K562 (cell line): ENCODE results near the gene WNT3. TPM values are rescaled to one million over a fixed set of nuclear protein-coding genes. Genes with fewer than 3 reads are reported as not detected.

Source experiments
- ARNT ChIP-seq, 2 experiments: fragments of 450-650 bp; IDR thresholded peaks; 2 replicates each; pipeline ENCODE4 v1.6.1; 2016; ENCODE audit warnings: mild to moderate bottlenecking in 1 of 2
- ATF7 ChIP-seq: fragments of 450-650 bp; IDR thresholded peaks from 2 replicates; pipeline ENCODE4 v1.7.1; 2014; ENCODE audit warnings: mild to moderate bottlenecking, moderate library complexity
- CBX3 ChIP-seq, 2 experiments: IDR thresholded peaks; 1 replicate in 1 of 2; 2 replicates in 1 of 2; pipeline ENCODE4 v1.6.1; 2012; ENCODE audit warnings: inconsistent platforms in 2 of 2, low read length in 2 of 2, borderline replicate concordance in 1 of 2, control low read depth in 1 of 2
- ETV6 ChIP-seq, 3 experiments: fragments of 150-350 bp in 1 of 3; sonication (generic) in 1 of 3; formaldehyde crosslinking in 1 of 3; IDR thresholded peaks; 2 replicates each; pipeline versions ENCODE4 v1.6.1 to v1.8.0; 2014 to 2022; ENCODE audit warnings: borderline replicate concordance in 2 of 3, low read depth in 2 of 3, antibody characterized with exemption in 1 of 3, low read length in 1 of 3, mild to moderate bottlenecking in 1 of 3, missing genetic modification reagents in 1 of 3
- FOXJ3 ChIP-seq: sonication (generic); formaldehyde crosslinking; IDR thresholded peaks from 2 replicates; pipeline ENCODE4 v1.4.0; 2020; ENCODE audit warnings: mild to moderate bottlenecking, missing genetic modification reagents
- HCFC1 ChIP-seq: IDR thresholded peaks from 2 replicates; pipeline ENCODE4 v1.6.1; 2012; ENCODE audit warnings: low read depth, low read length, improper control_type of control experiment
- HIVEP1 ChIP-seq: fragments of 250-450 bp; sonication (Bioruptor Pico); IDR thresholded peaks from 2 replicates; pipeline ENCODE4 v1.4.0; 2020; ENCODE audit warnings: mild to moderate bottlenecking
- JUN ChIP-seq, 2 experiments: sonication (generic) in 1 of 2; formaldehyde crosslinking in 1 of 2; IDR thresholded peaks; 2 replicates each; pipeline versions ENCODE4 v1.6.1 to v1.8.0; 2012 to 2022; ENCODE audit warnings: borderline replicate concordance in 2 of 2, mild to moderate bottlenecking in 2 of 2, improper control_type of control experiment in 1 of 2, low read depth in 1 of 2, low read length in 1 of 2, missing genetic modification reagents in 1 of 2
- KDM1A ChIP-seq, 2 experiments: fragments of 450-650 bp; IDR thresholded peaks; 2 replicates each; pipeline ENCODE4 v1.6.1; 2016; ENCODE audit warnings: mild to moderate bottlenecking in 2 of 2
- LCOR ChIP-seq: sonication (generic); formaldehyde crosslinking; IDR thresholded peaks from 2 replicates; pipeline ENCODE4 v1.8.0; 2022; ENCODE audit warnings: mild to moderate bottlenecking, missing genetic modification reagents
- PCBP1 ChIP-seq: fragments of 200-400 bp; formaldehyde crosslinking; IDR thresholded peaks from 2 replicates; pipeline ENCODE4 v1.6.1; 2018; ENCODE audit warnings: mild to moderate bottlenecking, low read depth, low read length; ENCODE audit not compliant: poor library complexity, severe bottlenecking
- RCOR1 ChIP-seq, 2 experiments: IDR thresholded peaks; 2 replicates each; pipeline ENCODE4 v1.6.1; 2012; ENCODE audit warnings: low read depth in 2 of 2, low read length in 2 of 2, borderline replicate concordance in 1 of 2, improper control_type of control experiment in 1 of 2
- polyA plus RNA-seq, 8 experiments: library from polyadenylated mRNA; depleted of rRNA in 4 of 8; stranded (reverse) in 5 of 8; unstranded in 3 of 8; fragments of >200 nt; fragmentation: Nextera tagmentation in 2 of 8; fragmentation: Illumina TruSeq in 1 of 8; extraction: Ambion mirVana in 2 of 8; extraction: Trizol in 1 of 8; gene quantifications; 2 replicates each; pipeline versions ENCODE4 v1.2.1 to v1.2.3, GENCODE V29; 2011 to 2014; ENCODE audit warnings: inconsistent platforms in 1 of 8, missing spikeins in 1 of 8
- total RNA-seq, 7 experiments: library from RNA; depleted of rRNA in 6 of 7; stranded (reverse); fragments of >200 nt in 6 of 7; fragmentation: Illumina TruSeq in 2 of 7; extraction: Trizol in 2 of 7; gene quantifications; 2 replicates each; pipeline versions ENCODE4 v1.2.1 to v1.2.3, GENCODE V29; 2011 to 2021; ENCODE audit warnings: low replicate concordance in 1 of 7
- TF ChIP-seq, protein P1 (sequence below), 2 experiments: IDR thresholded peaks in 1 of 2; conservative IDR thresholded peaks in 1 of 2; 2 replicates each; pipeline ENCODE4 v1.6.1; 2016; ENCODE audit warnings: low read depth in 2 of 2, mild to moderate bottlenecking in 1 of 2, missing compliant biosample characterization in 1 of 2, missing genetic modification characterization in 1 of 2, moderate library complexity in 1 of 2
- TF ChIP-seq, protein P2 (sequence below): sonication (generic); formaldehyde crosslinking; IDR thresholded peaks from 2 replicates; pipeline ENCODE4 v1.8.1; 2023; ENCODE audit warnings: mild to moderate bottlenecking, missing genetic modification reagents
- TF ChIP-seq, protein P3 (sequence below): sonication (generic); formaldehyde crosslinking; IDR thresholded peaks from 2 replicates; pipeline ENCODE4 v1.8.0; 2022; ENCODE audit warnings: missing genetic modification reagents, mild to moderate bottlenecking, borderline replicate concordance
- TF ChIP-seq, protein P4 (sequence below): fragments of 450-650 bp; conservative IDR thresholded peaks from 2 replicates; pipeline ENCODE4 v1.6.1; 2016; ENCODE audit warnings: missing genetic modification characterization, low read depth, mild to moderate bottlenecking, control low read depth, missing compliant biosample characterization

Gene WNT3
- total and polyA plus RNA-seq, 9 of the 15 experiments (the other 6 are each of a cell fraction or from before 2014, with no cell fraction given): 1.5 to 6.1 (median 3.3) TPM

DNA sequence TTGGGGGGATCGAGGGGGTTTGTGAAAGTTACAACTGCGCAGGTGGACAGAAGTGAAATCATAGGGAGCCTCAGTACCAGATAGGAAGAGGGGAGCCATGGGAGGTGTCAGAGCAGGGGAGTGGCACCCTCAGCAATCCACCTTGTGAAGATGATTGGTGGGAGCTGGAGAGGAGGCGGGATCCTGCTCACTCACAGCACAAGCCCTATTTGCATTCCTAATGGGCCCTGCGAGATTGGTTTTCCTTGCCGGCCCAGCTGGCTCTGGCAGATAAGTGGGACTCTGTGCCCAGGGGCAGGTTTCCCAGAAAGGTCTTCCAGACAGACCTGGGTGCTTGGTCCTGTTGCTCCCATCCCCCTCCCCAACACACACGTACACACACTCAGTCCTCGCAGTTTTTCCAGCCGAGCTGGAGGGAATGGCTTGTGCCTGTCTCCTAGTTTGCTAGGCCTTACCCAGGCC lies 9.4 kb downstream of the WNT3 start (continued):
- TF ChIP-seq, protein P1, sequence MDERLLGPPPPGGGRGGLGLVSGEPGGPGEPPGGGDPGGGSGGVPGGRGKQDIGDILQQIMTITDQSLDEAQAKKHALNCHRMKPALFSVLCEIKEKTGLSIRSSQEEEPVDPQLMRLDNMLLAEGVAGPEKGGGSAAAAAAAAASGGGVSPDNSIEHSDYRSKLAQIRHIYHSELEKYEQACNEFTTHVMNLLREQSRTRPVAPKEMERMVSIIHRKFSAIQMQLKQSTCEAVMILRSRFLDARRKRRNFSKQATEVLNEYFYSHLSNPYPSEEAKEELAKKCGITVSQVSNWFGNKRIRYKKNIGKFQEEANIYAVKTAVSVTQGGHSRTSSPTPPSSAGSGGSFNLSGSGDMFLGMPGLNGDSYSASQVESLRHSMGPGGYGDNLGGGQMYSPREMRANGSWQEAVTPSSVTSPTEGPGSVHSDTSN (CRISPR knock-in tag; IDR thresholded peaks at IDR 0.05; ENCODE audit: low read depth): no peak
- TF ChIP-seq, protein P1 (tag; conservative IDR thresholded peaks at IDR 0.05; ENCODE audit: low read depth): peak; percentile 73
- TF ChIP-seq ARNT (IDR thresholded peaks at IDR 0.05): 0 out of 4 replicates have a peak, but pooled peaks of 1 of the 2 experiments have one; percentile 43
- peak; percentile 33; the same call in 1 of the 2 replicates for TF ChIP-seq HCFC1
- TF ChIP-seq FOXJ3 (CRISPR knock-in tag): no peak
- TF ChIP-seq HIVEP1: no peak
- TF ChIP-seq, protein P2, sequence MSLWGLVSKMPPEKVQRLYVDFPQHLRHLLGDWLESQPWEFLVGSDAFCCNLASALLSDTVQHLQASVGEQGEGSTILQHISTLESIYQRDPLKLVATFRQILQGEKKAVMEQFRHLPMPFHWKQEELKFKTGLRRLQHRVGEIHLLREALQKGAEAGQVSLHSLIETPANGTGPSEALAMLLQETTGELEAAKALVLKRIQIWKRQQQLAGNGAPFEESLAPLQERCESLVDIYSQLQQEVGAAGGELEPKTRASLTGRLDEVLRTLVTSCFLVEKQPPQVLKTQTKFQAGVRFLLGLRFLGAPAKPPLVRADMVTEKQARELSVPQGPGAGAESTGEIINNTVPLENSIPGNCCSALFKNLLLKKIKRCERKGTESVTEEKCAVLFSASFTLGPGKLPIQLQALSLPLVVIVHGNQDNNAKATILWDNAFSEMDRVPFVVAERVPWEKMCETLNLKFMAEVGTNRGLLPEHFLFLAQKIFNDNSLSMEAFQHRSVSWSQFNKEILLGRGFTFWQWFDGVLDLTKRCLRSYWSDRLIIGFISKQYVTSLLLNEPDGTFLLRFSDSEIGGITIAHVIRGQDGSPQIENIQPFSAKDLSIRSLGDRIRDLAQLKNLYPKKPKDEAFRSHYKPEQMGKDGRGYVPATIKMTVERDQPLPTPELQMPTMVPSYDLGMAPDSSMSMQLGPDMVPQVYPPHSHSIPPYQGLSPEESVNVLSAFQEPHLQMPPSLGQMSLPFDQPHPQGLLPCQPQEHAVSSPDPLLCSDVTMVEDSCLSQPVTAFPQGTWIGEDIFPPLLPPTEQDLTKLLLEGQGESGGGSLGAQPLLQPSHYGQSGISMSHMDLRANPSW (CRISPR knock-in tag): peak; percentile 100; the same call in 1 of the 2 replicates
- 0 out of 2 replicates have a peak, but pooled peaks have one; percentile 7 for TF ChIP-seq JUN (IDR thresholded peaks at IDR 0.05; ENCODE audit: borderline replicate concordance, low read depth, low read length)
- TF ChIP-seq JUN (CRISPR knock-in tag; IDR thresholded peaks at IDR 0.05; ENCODE audit: borderline replicate concordance): no peak
- TF ChIP-seq PCBP1: no peak
- peak in 1 of 2 experiments; percentile 48; a peak in 1 of 3 replicates for TF ChIP-seq CBX3 (IDR thresholded peaks at IDR 0.05; ENCODE audit: borderline replicate concordance in 1 of 2, low read length in 2 of 2)
- peak; percentile 36; the same call in 1 of the 2 replicates for TF ChIP-seq ATF7
- TF ChIP-seq LCOR: no peak
- TF ChIP-seq, protein P3, sequence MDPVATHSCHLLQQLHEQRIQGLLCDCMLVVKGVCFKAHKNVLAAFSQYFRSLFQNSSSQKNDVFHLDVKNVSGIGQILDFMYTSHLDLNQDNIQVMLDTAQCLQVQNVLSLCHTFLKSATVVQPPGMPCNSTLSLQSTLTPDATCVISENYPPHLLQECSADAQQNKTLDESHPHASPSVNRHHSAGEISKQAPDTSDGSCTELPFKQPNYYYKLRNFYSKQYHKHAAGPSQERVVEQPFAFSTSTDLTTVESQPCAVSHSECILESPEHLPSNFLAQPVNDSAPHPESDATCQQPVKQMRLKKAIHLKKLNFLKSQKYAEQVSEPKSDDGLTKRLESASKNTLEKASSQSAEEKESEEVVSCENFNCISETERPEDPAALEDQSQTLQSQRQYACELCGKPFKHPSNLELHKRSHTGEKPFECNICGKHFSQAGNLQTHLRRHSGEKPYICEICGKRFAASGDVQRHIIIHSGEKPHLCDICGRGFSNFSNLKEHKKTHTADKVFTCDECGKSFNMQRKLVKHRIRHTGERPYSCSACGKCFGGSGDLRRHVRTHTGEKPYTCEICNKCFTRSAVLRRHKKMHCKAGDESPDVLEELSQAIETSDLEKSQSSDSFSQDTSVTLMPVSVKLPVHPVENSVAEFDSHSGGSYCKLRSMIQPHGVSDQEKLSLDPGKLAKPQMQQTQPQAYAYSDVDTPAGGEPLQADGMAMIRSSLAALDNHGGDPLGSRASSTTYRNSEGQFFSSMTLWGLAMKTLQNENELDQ (CRISPR knock-in tag): no peak
- no peak for TF ChIP-seq ETV6 (IDR thresholded peaks at IDR 0.05; ENCODE audit: borderline replicate concordance in 1 of 2, low read depth in 2 of 2, low read length in 1 of 2)
- no peak for TF ChIP-seq ETV6 (CRISPR knock-in tag; IDR thresholded peaks at IDR 0.05; ENCODE audit: borderline replicate concordance)
- TF ChIP-seq, protein P4, sequence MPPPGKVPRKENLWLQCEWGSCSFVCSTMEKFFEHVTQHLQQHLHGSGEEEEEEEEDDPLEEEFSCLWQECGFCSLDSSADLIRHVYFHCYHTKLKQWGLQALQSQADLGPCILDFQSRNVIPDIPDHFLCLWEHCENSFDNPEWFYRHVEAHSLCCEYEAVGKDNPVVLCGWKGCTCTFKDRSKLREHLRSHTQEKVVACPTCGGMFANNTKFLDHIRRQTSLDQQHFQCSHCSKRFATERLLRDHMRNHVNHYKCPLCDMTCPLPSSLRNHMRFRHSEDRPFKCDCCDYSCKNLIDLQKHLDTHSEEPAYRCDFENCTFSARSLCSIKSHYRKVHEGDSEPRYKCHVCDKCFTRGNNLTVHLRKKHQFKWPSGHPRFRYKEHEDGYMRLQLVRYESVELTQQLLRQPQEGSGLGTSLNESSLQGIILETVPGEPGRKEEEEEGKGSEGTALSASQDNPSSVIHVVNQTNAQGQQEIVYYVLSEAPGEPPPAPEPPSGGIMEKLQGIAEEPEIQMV (tag): no peak
- peak in 1 of 2 experiments; percentile 86; a peak in 2 of 4 replicates for TF ChIP-seq RCOR1 (IDR thresholded peaks at IDR 0.05; ENCODE audit: borderline replicate concordance in 1 of 2, low read depth in 2 of 2, low read length in 2 of 2)
- peak; percentile 84 to 91 for TF ChIP-seq KDM1A (IDR thresholded peaks at IDR 0.05)
